DND-41 (cell line): ENCODE data around the gene CCDC136.

ENCODE experiments used
- ATAC-seq: fragments of 200-7000 bp; cut with Tn5 transposase; 3 replicates; pipeline ENCODE4 v1.9.1; 2021; ENCODE audit warnings: low read depth; ENCODE audit not compliant: insufficient read depth
- DNase-seq: peaks from one replicate; pipeline ENCODE4 v3.0.0-alpha.2; 2020
- H2AFZ ChIP-seq: 2 replicates; pipeline ENCODE4 v1.6.0; 2012; ENCODE audit warnings: low read depth, low read length
- H3K27ac ChIP-seq: 2 replicates; pipeline ENCODE4 v1.5.1; 2012; ENCODE audit warnings: low read length, inconsistent platforms
- H3K27me3 ChIP-seq: fragments of 200-600 bp; sonication (generic); 2 replicates; pipeline ENCODE4 v1.6.0; 2012; ENCODE audit warnings: low read length, mild to moderate bottlenecking, inconsistent platforms; ENCODE audit not compliant: insufficient read depth, poor library complexity
- H3K36me3 ChIP-seq: 2 replicates; pipeline ENCODE4 v1.5.1; 2012; ENCODE audit warnings: low read length, inconsistent platforms; ENCODE audit not compliant: insufficient read depth
- H3K4me1 ChIP-seq: 2 replicates; pipeline ENCODE4 v1.5.1; 2012; ENCODE audit warnings: mild to moderate bottlenecking, low read length; ENCODE audit not compliant: insufficient read depth
- H3K4me2 ChIP-seq: 2 replicates; pipeline ENCODE4 v1.6.0; 2012; ENCODE audit warnings: mild to moderate bottlenecking, moderate library complexity, low read length, inconsistent platforms; ENCODE audit not compliant: insufficient read depth
- H3K4me3 ChIP-seq, 2 experiments: fragments of 200-600 bp in 1 of 2; shearing (Covaris generic) in 1 of 2; 2 replicates each; pipeline ENCODE4 v1.5.1; 2012 to 2016; ENCODE audit warnings: inconsistent platforms in 2 of 2, low read length in 2 of 2, mild to moderate bottlenecking in 2 of 2, low read depth in 1 of 2, moderate library complexity in 1 of 2
- H3K79me2 ChIP-seq: 2 replicates; pipeline ENCODE4 v1.6.0; 2012; ENCODE audit warnings: low read length, inconsistent platforms; ENCODE audit not compliant: insufficient read depth
- H3K9ac ChIP-seq: 2 replicates; pipeline ENCODE4 v1.6.0; 2012; ENCODE audit warnings: low read depth, mild to moderate bottlenecking, inconsistent platforms, low read length, moderate library complexity
- H3K9me3 ChIP-seq: 2 replicates; pipeline ENCODE4 v1.5.1; 2012; ENCODE audit warnings: low read length, moderate library complexity, mild to moderate bottlenecking, inconsistent platforms; ENCODE audit not compliant: insufficient read depth, severe bottlenecking
- H4K20me1 ChIP-seq: 2 replicates; pipeline ENCODE4 v1.6.0; 2012; ENCODE audit warnings: low read length; ENCODE audit not compliant: insufficient read depth
- CTCF ChIP-seq: IDR thresholded peaks from 2 replicates; pipeline ENCODE4 v1.5.1; 2012; ENCODE audit warnings: borderline replicate concordance, low read length, moderate library complexity, mild to moderate bottlenecking; ENCODE audit not compliant: poor library complexity, severe bottlenecking; ENCODE audit errors: extremely low read depth
- EZH2 ChIP-seq: IDR thresholded peaks from 3 replicates; pipeline ENCODE4 v1.6.1; 2012; ENCODE audit warnings: borderline replicate concordance, low read depth, mild to moderate bottlenecking, moderate library complexity, low read length, inconsistent platforms; ENCODE audit not compliant: severe bottlenecking

The CCDC136 gene

GRCh38 chr7:128847721-128848211 is 56.0 kb downstream of the CCDC136 start:
- H3K4me1 ChIP-seq, result no peaks in the 10 kb centered on the region
- H3K9me3 ChIP-seq, result no peaks in the 10 kb centered on the region
- no peak overlapping the region for H3K4me3 ChIP-seq
- H3K79me2 ChIP-seq, result no peaks in the 10 kb centered on the region
- ATAC-seq (no peak), DNase-seq (no peak)
- no peak overlapping the region for H3K9ac ChIP-seq
- no peak overlapping the region for H3K27ac ChIP-seq
- H2AFZ ChIP-seq, result no peak overlapping the region
- no peaks in the 10 kb centered on the region for H3K27me3 ChIP-seq
- H4K20me1 ChIP-seq, result no peaks in the 10 kb centered on the region
- TF ChIP-seq EZH2 (no peak), CTCF (no peak)
- H3K36me3 ChIP-seq, result no peaks in the 10 kb centered on the region
- H3K4me2 ChIP-seq, result no peak overlapping the region

- H3K4me2 ChIP-seq, result no peak overlapping the region
- H3K9ac ChIP-seq, result no peak overlapping the region
Observed at GRCh38 chr7:128848289-128849155, 56.8 kb downstream of the CCDC136 start.

GRCh38 chr7:128849156-128849515 is 57.4 kb downstream of the CCDC136 start:
- Histone ChIP-seq H2AFZ (no peak overlapping the region), H3K27ac (no peak overlapping the region), H3K4me2 (no peak overlapping the region), H3K27me3 (no peaks in the 10 kb centered on the region), H3K4me1 (no peaks in the 10 kb centered on the region), H3K79me2 (no peaks in the 10 kb centered on the region), H3K9ac (no peak overlapping the region), H4K20me1 (no peaks in the 10 kb centered on the region), H3K9me3 (no peaks in the 10 kb centered on the region), H3K4me3 (no peak overlapping the region), H3K36me3 (no peaks in the 10 kb centered on the region)
- no peak for DNase-seq
- ATAC-seq, result no peak
- TF ChIP-seq CTCF (no peak), EZH2 (no peak)

More at GRCh38 chr7:128848289-128849155, 56.8 kb downstream of the CCDC136 start:
- Histone ChIP-seq H3K4me1 (no peaks in the 10 kb centered on the region), H3K36me3 (no peaks in the 10 kb centered on the region), H3K79me2 (no peaks in the 10 kb centered on the region), H3K4me3 (no peak overlapping the region), H3K27ac (no peak overlapping the region), H3K9me3 (no peaks in the 10 kb centered on the region), H2AFZ (no peak overlapping the region), H3K27me3 (no peaks in the 10 kb centered on the region), H4K20me1 (no peaks in the 10 kb centered on the region)
- DNase-seq (no peak), ATAC-seq (no peak)
- no peak for TF ChIP-seq CTCF
- TF ChIP-seq EZH2, result no peak
